GM12878 (cell line): ENCODE data around the gene CAMK1. TPM values are rescaled to one million over a fixed set of nuclear protein-coding genes. Genes with fewer than 3 reads are reported as not detected.

ENCODE experiments used
- CBX3 ChIP-seq: fragments of 200-600 bp; sonication (generic); IDR thresholded peaks from 2 replicates; pipeline ENCODE4 v1.6.1; 2016; ENCODE audit warnings: low read depth, borderline replicate concordance
- EZH2 ChIP-seq: IDR thresholded peaks from 2 replicates; pipeline ENCODE4 v1.6.1; 2012; ENCODE audit warnings: low read depth, mild to moderate bottlenecking, control low read depth, inconsistent platforms, low read length, borderline replicate concordance; ENCODE audit not compliant: control insufficient read depth
- FOXM1 ChIP-seq: IDR thresholded peaks from 2 replicates; pipeline ENCODE4 v1.6.1; 2012; ENCODE audit warnings: low read depth, mild to moderate bottlenecking, inconsistent platforms, low read length, moderate library complexity
- HDAC2 ChIP-seq: fragments of 200-600 bp; sonication (generic); IDR thresholded peaks from 2 replicates; pipeline ENCODE4 v1.6.1; 2017
- JUNB ChIP-seq: IDR thresholded peaks from 2 replicates; pipeline ENCODE4 v1.6.1; 2016; ENCODE audit warnings: antibody characterized with exemption, mild to moderate bottlenecking
- JUND ChIP-seq: IDR thresholded peaks from 2 replicates; pipeline ENCODE4 v1.6.1; 2012; ENCODE audit warnings: low read depth, mild to moderate bottlenecking, low read length, improper control_type of control experiment, moderate library complexity
- MTA3 ChIP-seq: IDR thresholded peaks from 2 replicates; pipeline ENCODE4 v1.6.1; 2012; ENCODE audit warnings: low read length, inconsistent platforms, borderline replicate concordance
- NBN ChIP-seq: fragments of 450-650 bp; IDR thresholded peaks from 2 replicates; pipeline ENCODE4 v1.6.1; 2016
- NFIC ChIP-seq: IDR thresholded peaks from 2 replicates; pipeline ENCODE4 v1.6.1; 2012; ENCODE audit warnings: low read depth, mild to moderate bottlenecking, inconsistent platforms, low read length, moderate library complexity
- NRF1 ChIP-seq: conservative IDR thresholded peaks from 2 replicates; pipeline ENCODE4 v1.6.1; 2011; ENCODE audit warnings: mild to moderate bottlenecking, low read depth, low read length, improper control_type of control experiment
- POU2F2 ChIP-seq: IDR thresholded peaks from 3 replicates; pipeline ENCODE4 v1.6.1; 2011; ENCODE audit warnings: low read depth, mild to moderate bottlenecking, low read length, borderline replicate concordance
- RAD51 ChIP-seq: fragments of 450-650 bp; IDR thresholded peaks from 2 replicates; pipeline ENCODE4 v1.6.1; 2016; ENCODE audit warnings: moderate library complexity, mild to moderate bottlenecking, inconsistent platforms
- SMAD5 ChIP-seq: IDR thresholded peaks from 2 replicates; pipeline ENCODE4 v1.6.1; 2016; ENCODE audit warnings: antibody characterized with exemption, low read depth
- SMC3 ChIP-seq: IDR thresholded peaks from 2 replicates; pipeline ENCODE4 v1.6.1; 2011; ENCODE audit warnings: low read length, improper control_type of control experiment, borderline replicate concordance
- SPI1 ChIP-seq: IDR thresholded peaks from 2 replicates; pipeline ENCODE4 v1.6.1; 2011; ENCODE audit warnings: low read depth, mild to moderate bottlenecking, low read length, moderate library complexity, borderline replicate concordance; ENCODE audit not compliant: insufficient read depth
- SREBF1 ChIP-seq: IDR thresholded peaks from 2 replicates; pipeline ENCODE4 v1.6.1; 2012; ENCODE audit warnings: mild to moderate bottlenecking, low read length
- polyA plus RNA-seq, 11 experiments: library from polyadenylated mRNA; depleted of rRNA in 4 of 11; unstranded in 6 of 11; stranded (reverse) in 5 of 11; fragments of >200 nt; fragmentation: Nextera tagmentation in 4 of 11; fragmentation: Illumina TruSeq in 1 of 11; extraction: Ambion mirVana in 4 of 11; extraction: Trizol in 1 of 11; gene quantifications; 1 replicate in 1 of 11; 2 replicates in 10 of 11; pipeline versions ENCODE4 v1.2.1 to v1.2.3, GENCODE V29; 2011 to 2016; ENCODE audit warnings: inconsistent platforms in 2 of 11, missing spikeins in 2 of 11, low read depth in 1 of 11
- total RNA-seq, 4 experiments: library from RNA; depleted of rRNA in 3 of 4; stranded (reverse); fragments of >200 nt in 3 of 4; fragmentation: Illumina TruSeq in 1 of 4; extraction: Trizol in 1 of 4; gene quantifications; 2 replicates each; pipeline versions ENCODE4 v1.2.1 to v1.2.3, GENCODE V29; 2013 to 2021
- TF ChIP-seq, protein P1 (sequence below): IDR thresholded peaks from 2 replicates; pipeline ENCODE4 v1.6.1; 2012; ENCODE audit warnings: mild to moderate bottlenecking, low read depth, low read length
- TF ChIP-seq, protein P2 (sequence below): fragments of 450-650 bp; IDR thresholded peaks from 2 replicates; pipeline ENCODE4 v1.6.1; 2017; ENCODE audit warnings: antibody characterized with exemption, mild to moderate bottlenecking, moderate library complexity
- TF ChIP-seq, protein P3 (sequence below): fragments of 450-650 bp; IDR thresholded peaks from 2 replicates; pipeline ENCODE4 v1.6.1; 2017; ENCODE audit warnings: mild to moderate bottlenecking, low read depth, inconsistent platforms; ENCODE audit not compliant: poor library complexity, severe bottlenecking
- TF ChIP-seq, protein P4 (sequence below), 3 experiments: IDR thresholded peaks in 2 of 3; conservative IDR thresholded peaks in 1 of 3; 2 replicates each; pipeline ENCODE4 v1.5.1; 2011; ENCODE audit warnings: low read depth in 3 of 3, low read length in 3 of 3, mild to moderate bottlenecking in 3 of 3, control low read depth in 2 of 3, moderate library complexity in 2 of 3, inconsistent platforms in 1 of 3, mixed read lengths in 1 of 3; ENCODE audit not compliant: control insufficient read depth in 2 of 3, insufficient read depth in 1 of 3; ENCODE audit errors: extremely low read depth in 1 of 3

CAMK1 gene
- total and polyA plus RNA-seq, 10 of the 15 experiments (the other 5 are each of a cell fraction or from before 2014, with no cell fraction given) = 0.24 to 2.1 (median 0.51) TPM; not detected in 2

DNA sequence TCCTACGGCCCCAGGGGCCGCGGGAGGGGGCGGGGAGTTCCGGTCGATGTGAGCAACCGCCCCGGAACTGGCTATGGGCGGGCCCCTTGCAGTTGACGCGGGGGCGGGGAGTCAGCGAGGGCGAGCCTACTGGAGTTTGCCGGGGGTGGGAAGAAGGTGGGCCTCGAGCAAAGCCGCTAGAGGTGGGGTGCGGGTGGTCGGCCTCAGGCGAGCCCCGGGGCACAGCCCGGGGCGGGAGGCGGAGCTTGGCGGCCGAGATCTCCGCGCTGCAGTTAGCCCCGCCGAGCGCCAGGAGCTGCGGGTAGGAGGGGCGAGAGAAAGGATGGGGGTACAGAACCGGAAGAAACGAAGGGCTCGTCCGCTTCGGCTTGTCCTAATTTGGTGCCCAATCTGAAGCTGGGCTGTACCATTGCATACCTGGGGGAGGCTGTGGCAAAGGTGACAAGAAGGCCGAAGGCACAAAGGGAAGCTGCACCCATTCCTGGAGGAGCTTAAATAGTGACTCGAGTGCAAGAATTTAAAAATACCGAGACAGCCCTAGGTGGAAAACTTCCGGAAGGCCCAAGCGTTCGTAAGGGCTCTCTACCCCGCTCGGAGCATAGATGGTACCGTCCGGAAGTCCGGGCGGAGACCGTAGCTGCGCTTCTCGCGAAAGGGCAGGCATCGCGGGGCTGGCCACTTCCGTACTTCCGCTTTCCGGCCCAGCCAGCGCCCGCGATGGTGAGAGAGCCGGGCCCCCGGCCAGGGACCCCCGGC lies 22.8 kb upstream of the CAMK1 start, which contains the start of the genes ARPC4 and TADA3 (continued):
- TF ChIP-seq, protein P1, sequence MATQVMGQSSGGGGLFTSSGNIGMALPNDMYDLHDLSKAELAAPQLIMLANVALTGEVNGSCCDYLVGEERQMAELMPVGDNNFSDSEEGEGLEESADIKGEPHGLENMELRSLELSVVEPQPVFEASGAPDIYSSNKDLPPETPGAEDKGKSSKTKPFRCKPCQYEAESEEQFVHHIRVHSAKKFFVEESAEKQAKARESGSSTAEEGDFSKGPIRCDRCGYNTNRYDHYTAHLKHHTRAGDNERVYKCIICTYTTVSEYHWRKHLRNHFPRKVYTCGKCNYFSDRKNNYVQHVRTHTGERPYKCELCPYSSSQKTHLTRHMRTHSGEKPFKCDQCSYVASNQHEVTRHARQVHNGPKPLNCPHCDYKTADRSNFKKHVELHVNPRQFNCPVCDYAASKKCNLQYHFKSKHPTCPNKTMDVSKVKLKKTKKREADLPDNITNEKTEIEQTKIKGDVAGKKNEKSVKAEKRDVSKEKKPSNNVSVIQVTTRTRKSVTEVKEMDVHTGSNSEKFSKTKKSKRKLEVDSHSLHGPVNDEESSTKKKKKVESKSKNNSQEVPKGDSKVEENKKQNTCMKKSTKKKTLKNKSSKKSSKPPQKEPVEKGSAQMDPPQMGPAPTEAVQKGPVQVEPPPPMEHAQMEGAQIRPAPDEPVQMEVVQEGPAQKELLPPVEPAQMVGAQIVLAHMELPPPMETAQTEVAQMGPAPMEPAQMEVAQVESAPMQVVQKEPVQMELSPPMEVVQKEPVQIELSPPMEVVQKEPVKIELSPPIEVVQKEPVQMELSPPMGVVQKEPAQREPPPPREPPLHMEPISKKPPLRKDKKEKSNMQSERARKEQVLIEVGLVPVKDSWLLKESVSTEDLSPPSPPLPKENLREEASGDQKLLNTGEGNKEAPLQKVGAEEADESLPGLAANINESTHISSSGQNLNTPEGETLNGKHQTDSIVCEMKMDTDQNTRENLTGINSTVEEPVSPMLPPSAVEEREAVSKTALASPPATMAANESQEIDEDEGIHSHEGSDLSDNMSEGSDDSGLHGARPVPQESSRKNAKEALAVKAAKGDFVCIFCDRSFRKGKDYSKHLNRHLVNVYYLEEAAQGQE = no peak
- TF ChIP-seq RAD51 (no peak), EZH2 (no peak), SREBF1 (peak; percentile 98), SMC3 (no peak), FOXM1 (no peak; the same call in 1 of the 2 replicates), HDAC2 (no peak; the same call in 1 of the 2 replicates), NRF1 (no peak), JUND (peak; percentile 99), CBX3 (no peak), SMAD5 (peak; percentile 63), NBN (peak; percentile 87), SPI1 (peak; percentile 63; the same call in 1 of the 2 replicates), JUNB (no peak), MTA3 (no peak), NFIC (no peak; the same call in 1 of the 2 replicates), POU2F2 (peak; percentile 80; the same call in 2 of the 3 replicates)
- TF ChIP-seq, protein P2, sequence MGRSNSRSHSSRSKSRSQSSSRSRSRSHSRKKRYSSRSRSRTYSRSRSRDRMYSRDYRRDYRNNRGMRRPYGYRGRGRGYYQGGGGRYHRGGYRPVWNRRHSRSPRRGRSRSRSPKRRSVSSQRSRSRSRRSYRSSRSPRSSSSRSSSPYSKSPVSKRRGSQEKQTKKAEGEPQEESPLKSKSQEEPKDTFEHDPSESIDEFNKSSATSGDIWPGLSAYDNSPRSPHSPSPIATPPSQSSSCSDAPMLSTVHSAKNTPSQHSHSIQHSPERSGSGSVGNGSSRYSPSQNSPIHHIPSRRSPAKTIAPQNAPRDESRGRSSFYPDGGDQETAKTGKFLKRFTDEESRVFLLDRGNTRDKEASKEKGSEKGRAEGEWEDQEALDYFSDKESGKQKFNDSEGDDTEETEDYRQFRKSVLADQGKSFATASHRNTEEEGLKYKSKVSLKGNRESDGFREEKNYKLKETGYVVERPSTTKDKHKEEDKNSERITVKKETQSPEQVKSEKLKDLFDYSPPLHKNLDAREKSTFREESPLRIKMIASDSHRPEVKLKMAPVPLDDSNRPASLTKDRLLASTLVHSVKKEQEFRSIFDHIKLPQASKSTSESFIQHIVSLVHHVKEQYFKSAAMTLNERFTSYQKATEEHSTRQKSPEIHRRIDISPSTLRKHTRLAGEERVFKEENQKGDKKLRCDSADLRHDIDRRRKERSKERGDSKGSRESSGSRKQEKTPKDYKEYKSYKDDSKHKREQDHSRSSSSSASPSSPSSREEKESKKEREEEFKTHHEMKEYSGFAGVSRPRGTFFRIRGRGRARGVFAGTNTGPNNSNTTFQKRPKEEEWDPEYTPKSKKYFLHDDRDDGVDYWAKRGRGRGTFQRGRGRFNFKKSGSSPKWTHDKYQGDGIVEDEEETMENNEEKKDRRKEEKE = peak; percentile 98
- TF ChIP-seq, protein P3, sequence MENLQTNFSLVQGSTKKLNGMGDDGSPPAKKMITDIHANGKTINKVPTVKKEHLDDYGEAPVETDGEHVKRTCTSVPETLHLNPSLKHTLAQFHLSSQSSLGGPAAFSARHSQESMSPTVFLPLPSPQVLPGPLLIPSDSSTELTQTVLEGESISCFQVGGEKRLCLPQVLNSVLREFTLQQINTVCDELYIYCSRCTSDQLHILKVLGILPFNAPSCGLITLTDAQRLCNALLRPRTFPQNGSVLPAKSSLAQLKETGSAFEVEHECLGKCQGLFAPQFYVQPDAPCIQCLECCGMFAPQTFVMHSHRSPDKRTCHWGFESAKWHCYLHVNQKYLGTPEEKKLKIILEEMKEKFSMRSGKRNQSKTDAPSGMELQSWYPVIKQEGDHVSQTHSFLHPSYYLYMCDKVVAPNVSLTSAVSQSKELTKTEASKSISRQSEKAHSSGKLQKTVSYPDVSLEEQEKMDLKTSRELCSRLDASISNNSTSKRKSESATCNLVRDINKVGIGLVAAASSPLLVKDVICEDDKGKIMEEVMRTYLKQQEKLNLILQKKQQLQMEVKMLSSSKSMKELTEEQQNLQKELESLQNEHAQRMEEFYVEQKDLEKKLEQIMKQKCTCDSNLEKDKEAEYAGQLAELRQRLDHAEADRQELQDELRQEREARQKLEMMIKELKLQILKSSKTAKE = peak; percentile 98
- TF ChIP-seq, protein P4, sequence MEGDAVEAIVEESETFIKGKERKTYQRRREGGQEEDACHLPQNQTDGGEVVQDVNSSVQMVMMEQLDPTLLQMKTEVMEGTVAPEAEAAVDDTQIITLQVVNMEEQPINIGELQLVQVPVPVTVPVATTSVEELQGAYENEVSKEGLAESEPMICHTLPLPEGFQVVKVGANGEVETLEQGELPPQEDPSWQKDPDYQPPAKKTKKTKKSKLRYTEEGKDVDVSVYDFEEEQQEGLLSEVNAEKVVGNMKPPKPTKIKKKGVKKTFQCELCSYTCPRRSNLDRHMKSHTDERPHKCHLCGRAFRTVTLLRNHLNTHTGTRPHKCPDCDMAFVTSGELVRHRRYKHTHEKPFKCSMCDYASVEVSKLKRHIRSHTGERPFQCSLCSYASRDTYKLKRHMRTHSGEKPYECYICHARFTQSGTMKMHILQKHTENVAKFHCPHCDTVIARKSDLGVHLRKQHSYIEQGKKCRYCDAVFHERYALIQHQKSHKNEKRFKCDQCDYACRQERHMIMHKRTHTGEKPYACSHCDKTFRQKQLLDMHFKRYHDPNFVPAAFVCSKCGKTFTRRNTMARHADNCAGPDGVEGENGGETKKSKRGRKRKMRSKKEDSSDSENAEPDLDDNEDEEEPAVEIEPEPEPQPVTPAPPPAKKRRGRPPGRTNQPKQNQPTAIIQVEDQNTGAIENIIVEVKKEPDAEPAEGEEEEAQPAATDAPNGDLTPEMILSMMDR (IDR thresholded peaks at IDR 0.05 in 2 of 3, conservative IDR thresholded peaks at IDR 0.05 in 1 of 3; ENCODE audit: control insufficient read depth in 2 of 3, extremely low read depth in 1 of 3, insufficient read depth in 1 of 3, low read depth in 3 of 3, low read length in 3 of 3) = no peak
